HepG2 (cell line): Measurements from ENCODE around the gene GPR25. TPM values are rescaled to one million over a fixed set of nuclear protein-coding genes. Genes with fewer than 3 reads are reported as not detected.
A peak's percentile ranks its signal among the peaks of the same experiment; 100 is the strongest.

ENCODE experiments used
- ARID2 ChIP-seq: sonication (generic); formaldehyde crosslinking; IDR thresholded peaks from 2 replicates; pipeline ENCODE4 v1.8.1; 2022; ENCODE audit warnings: mild to moderate bottlenecking, missing genetic modification reagents, borderline replicate concordance
- ARID3A ChIP-seq: IDR thresholded peaks from 2 replicates; pipeline ENCODE4 v1.6.1; 2012; ENCODE audit warnings: low read depth, low read length, improper control_type of control experiment
- BCL6 ChIP-seq: IDR thresholded peaks from 2 replicates; pipeline ENCODE4 v1.6.1; 2016; ENCODE audit warnings: missing genetic modification reagents, missing compliant biosample characterization
- FOXA1 ChIP-seq, 2 experiments: fragments of 450-650 bp in 1 of 2; sonication (generic) in 1 of 2; formaldehyde crosslinking in 1 of 2; IDR thresholded peaks; 2 replicates each; pipeline versions ENCODE4 v1.4.0 to v1.6.1; 2016 to 2020; ENCODE audit warnings: missing genetic modification reagents in 1 of 2
- HCFC1 ChIP-seq: fragments of 150-350 bp; IDR thresholded peaks from 2 replicates; pipeline ENCODE4 v1.6.1; 2014; ENCODE audit warnings: low read depth, low read length
- HINFP ChIP-seq: sonication (generic); formaldehyde crosslinking; IDR thresholded peaks from 2 replicates; pipeline ENCODE4 v1.4.0; 2020; ENCODE audit warnings: low read depth, mild to moderate bottlenecking, missing genetic modification reagents
- KLF13 ChIP-seq: sonication (generic); formaldehyde crosslinking; IDR thresholded peaks from 2 replicates; pipeline ENCODE4 v1.4.0; 2020; ENCODE audit warnings: mild to moderate bottlenecking, missing genetic modification reagents
- TEAD3 ChIP-seq: optimal IDR thresholded peaks from 2 replicates; pipeline ENCODE3; 2016; ENCODE audit warnings: borderline replicate concordance
- TFAP4 ChIP-seq: sonication (generic); IDR thresholded peaks from 2 replicates; pipeline ENCODE4 v1.6.1; 2016; ENCODE audit warnings: low read depth, borderline replicate concordance
- ZBTB38 ChIP-seq: sonication (generic); formaldehyde crosslinking; IDR thresholded peaks from 2 replicates; pipeline ENCODE4 v1.5.1; 2020; ENCODE audit warnings: mild to moderate bottlenecking, missing genetic modification reagents
- ZBTB4 ChIP-seq: sonication (generic); formaldehyde crosslinking; IDR thresholded peaks from 2 replicates; pipeline ENCODE4 v1.4.0; 2020; ENCODE audit warnings: missing genetic modification reagents, mild to moderate bottlenecking, borderline replicate concordance
- ZFY ChIP-seq: sonication (generic); formaldehyde crosslinking; IDR thresholded peaks from 2 replicates; pipeline ENCODE4 v1.4.0; 2020; ENCODE audit warnings: missing genetic modification reagents
- ZNF432 ChIP-seq: sonication (generic); formaldehyde crosslinking; IDR thresholded peaks from 2 replicates; pipeline ENCODE4 v1.5.0; 2020; ENCODE audit warnings: missing genetic modification reagents, mild to moderate bottlenecking, borderline replicate concordance
- ZNF792 ChIP-seq: IDR thresholded peaks from 2 replicates; pipeline ENCODE4 v1.6.1; 2016
- polyA plus RNA-seq, 8 experiments: library from polyadenylated mRNA; depleted of rRNA in 3 of 8; stranded (reverse) in 7 of 8; unstranded in 1 of 8; fragments of >200 nt; fragmentation: Illumina TruSeq in 4 of 8; extraction: Trizol in 4 of 8; gene quantifications; 2 replicates each; pipeline versions ENCODE4 v1.2.1 to v1.2.3, GENCODE V29; 2011 to 2016; ENCODE audit warnings: low read depth in 4 of 8, missing spikeins in 1 of 8, mixed read lengths in 1 of 8; ENCODE audit not compliant: insufficient read depth in 1 of 8
- total RNA-seq, 5 experiments: library from RNA; depleted of rRNA; stranded (reverse); fragments of >200 nt; fragmentation: Illumina TruSeq; extraction: Trizol; gene quantifications; 2 replicates each; pipeline ENCODE4 v1.2.3, GENCODE V29; 2016; ENCODE audit warnings: low read depth in 1 of 5
- TF ChIP-seq, protein P1 (sequence below): sonication (generic); formaldehyde crosslinking; conservative IDR thresholded peaks from 2 replicates; pipeline ENCODE4 v1.8.0; 2022; ENCODE audit warnings: mild to moderate bottlenecking, moderate library complexity, missing genetic modification reagents

The GPR25 gene
- total and polyA plus RNA-seq, 2 of the 13 experiments (the other 11 are each of a cell fraction or from before 2014, with no cell fraction given): not detected

GRCh38 chr1:200896531-200897196 is 23.9 kb downstream of the GPR25 start (continued):
- TF ChIP-seq, protein P1, sequence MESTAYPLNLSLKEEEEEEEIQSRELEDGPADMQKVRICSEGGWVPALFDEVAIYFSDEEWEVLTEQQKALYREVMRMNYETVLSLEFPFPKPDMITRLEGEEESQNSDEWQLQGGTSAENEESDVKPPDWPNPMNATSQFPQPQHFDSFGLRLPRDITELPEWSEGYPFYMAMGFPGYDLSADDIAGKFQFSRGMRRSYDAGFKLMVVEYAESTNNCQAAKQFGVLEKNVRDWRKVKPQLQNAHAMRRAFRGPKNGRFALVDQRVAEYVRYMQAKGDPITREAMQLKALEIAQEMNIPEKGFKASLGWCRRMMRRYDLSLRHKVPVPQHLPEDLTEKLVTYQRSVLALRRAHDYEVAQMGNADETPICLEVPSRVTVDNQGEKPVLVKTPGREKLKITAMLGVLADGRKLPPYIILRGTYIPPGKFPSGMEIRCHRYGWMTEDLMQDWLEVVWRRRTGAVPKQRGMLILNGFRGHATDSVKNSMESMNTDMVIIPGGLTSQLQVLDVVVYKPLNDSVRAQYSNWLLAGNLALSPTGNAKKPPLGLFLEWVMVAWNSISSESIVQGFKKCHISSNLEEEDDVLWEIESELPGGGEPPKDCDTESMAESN (CRISPR knock-in tag): peak; percentile 28; the same call in 1 of the 2 replicates
- TF ChIP-seq HCFC1: no peak
- TF ChIP-seq TFAP4: peak; percentile 84; the same call in 1 of the 2 replicates
- peak; percentile 34; the same call in 1 of the 2 replicates for TF ChIP-seq ZBTB38 (CRISPR knock-in tag)
- TF ChIP-seq TEAD3 (CRISPR knock-in tag): peak; percentile 78
- TF ChIP-seq ZNF432 (CRISPR knock-in tag): no peak
- TF ChIP-seq KLF13: 0 out of 2 replicates have a peak, but pooled peaks have one; percentile 51
- no peak for TF ChIP-seq FOXA1 (IDR thresholded peaks at IDR 0.05)
- peak; percentile 28; the same call in 1 of the 2 replicates for TF ChIP-seq FOXA1 (CRISPR knock-in tag; IDR thresholded peaks at IDR 0.05)
- peak; percentile 24 for TF ChIP-seq ZFY
- 0 out of 2 replicates have a peak, but pooled peaks have one; percentile 32 for TF ChIP-seq HINFP
- peak; percentile 16; the same call in 1 of the 2 replicates for TF ChIP-seq ZBTB4 (CRISPR knock-in tag)
- 0 out of 2 replicates have a peak, but pooled peaks have one; percentile 42 for TF ChIP-seq ZNF792 (CRISPR knock-in tag)
- peak; percentile 86 for TF ChIP-seq BCL6 (CRISPR knock-in tag)
- TF ChIP-seq ARID2: 0 out of 2 replicates have a peak, but pooled peaks have one; percentile 30
- peak; percentile 66; the same call in 1 of the 2 replicates for TF ChIP-seq ARID3A
